DMS153 (cell line): ENCODE results near the gene HSPA13.
"Not testable (repeated sequence)": the region's sequence is repeated elsewhere in the genome, so short reads cannot be mapped to it uniquely, and the experiment has no call there.

ENCODE experiments used
- DNase-seq: peaks from one replicate; lab custom pipeline; 2025; lab: John Stamatoyannopoulos, UW

The HSPA13 gene, protein sequence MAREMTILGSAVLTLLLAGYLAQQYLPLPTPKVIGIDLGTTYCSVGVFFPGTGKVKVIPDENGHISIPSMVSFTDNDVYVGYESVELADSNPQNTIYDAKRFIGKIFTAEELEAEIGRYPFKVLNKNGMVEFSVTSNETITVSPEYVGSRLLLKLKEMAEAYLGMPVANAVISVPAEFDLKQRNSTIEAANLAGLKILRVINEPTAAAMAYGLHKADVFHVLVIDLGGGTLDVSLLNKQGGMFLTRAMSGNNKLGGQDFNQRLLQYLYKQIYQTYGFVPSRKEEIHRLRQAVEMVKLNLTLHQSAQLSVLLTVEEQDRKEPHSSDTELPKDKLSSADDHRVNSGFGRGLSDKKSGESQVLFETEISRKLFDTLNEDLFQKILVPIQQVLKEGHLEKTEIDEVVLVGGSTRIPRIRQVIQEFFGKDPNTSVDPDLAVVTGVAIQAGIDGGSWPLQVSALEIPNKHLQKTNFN

DNA sequence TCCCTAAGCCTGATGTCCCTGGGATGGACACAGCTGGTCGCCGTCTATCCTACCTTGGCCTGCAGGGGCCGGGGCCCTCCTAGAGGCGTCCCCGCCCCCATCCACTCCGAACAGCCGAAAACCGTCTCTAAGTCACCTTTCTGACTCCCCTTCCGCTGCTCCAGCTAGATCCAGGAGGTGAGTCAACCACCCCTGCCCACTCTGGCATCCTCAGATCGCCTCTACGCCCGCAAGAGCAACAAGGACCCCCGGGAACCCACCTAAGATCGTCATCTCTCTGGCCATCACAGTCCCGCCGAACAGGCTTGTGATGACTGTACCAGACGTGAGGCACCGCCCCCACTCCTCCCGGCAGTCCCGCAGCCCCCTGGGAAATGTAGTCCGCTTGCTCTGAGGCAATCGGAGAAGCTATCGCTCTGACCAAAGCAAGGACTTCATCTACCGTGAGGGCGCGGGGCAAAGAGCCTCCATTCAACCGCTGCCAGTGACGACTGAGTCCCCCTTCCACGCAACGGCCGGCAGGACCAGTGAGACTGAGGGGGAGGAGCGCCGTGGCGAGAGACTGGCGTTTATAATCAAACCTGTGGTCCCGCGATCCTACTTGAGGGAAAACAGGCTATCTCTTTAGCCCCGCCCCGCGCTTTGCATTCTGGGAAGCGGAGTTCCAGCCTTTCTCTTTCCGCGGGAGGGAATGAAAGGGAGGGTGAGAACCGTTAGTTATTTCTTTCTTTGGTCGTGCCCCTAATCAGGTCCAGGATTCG, at the start of gene HSPA13:
TSS of gene HSPA13 (minus strand) at position 312 of the 761 bp plus-strand sequence. CDS start at position 285, 27 bp downstream.
- peak; percentile 96 for DNase-seq

DNA sequence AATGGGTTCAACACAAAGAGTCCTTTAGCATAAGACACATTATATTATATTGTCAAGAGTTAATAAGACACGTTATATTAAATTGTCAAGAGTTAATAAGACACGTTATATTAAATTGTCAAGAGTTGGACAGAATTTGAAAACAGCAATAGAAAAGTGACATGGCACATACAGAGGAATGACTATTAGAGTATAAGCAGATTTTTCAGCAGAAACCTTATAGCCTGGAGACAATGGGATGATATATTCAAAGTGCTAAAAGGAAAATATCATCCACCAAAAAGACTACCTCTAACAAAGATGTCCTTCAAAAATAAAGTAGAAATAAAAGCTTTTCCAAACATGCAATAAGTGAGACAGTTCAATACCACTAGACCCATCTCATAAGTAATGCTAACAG, 36.0 kb upstream of the HSPA13 start:
- no peak for DNase-seq

DNA sequence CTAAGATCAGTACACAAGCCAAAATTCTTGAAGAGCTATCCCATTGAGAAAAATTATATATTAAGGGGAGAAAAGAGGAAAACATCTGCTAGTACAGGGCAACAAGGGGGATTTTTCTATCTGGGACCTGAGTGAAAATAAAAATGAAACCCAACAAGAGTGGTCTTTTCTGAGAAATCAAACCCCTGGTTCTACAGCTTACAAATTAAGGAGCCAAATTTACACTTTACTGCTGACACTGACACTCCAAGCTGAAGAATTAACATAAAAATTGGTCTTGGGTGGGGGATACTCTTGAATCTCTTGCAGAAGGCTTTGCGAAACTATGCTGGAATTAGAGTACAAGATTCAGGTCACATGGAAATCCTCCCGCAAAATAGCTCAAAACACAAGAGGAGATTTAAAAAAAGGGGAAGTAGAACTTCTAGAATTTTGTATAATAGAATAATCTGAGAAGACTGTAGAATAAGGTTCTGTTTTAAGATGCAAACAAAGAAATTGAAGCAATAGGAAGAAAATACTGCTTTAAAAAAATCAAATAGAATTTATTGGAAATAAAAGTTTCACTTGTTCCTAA, 32.1 kb upstream of the HSPA13 start:
- DNase-seq: no peak

DNA sequence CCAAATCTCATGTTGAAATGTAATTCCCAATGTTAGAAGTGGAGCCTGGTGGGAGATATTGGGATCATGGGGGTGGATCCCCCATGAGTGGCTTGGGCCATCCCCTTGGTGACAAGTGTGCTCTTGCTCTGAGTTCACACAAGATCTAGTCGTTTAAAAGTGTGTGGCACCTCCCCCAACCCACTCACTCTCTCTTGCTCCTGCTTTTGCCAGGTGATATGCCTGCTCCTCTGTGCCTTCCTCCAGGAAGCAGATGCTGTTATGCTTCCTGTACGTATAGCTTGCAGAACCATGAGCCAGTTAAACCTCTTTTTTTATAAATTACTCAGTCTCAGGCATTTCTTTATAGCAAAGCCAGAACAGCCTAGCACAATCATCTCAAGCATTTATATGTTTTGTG, 23.0 kb upstream of the HSPA13 start:
- no peak for DNase-seq

DNA sequence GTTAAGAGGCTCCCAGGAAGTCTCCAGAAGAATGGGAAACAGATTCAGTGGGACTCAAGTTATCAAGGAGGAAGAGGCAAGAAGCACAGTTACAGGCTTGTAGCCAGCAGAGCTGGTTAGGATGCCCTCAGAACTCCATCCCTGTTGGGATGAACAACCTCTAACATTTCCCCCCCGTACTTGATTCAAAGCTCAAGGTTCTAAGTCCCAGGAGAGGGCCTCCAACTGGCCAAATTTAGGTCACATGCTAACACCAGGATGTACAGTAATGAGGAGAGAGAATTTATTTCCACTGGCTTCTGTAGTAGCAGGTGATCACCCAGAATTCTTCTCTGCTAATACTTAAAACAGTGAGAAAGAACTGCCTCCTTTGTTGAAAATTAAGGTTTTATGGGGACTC, 22.3 kb upstream of the HSPA13 start:
- no peak for DNase-seq

DNA sequence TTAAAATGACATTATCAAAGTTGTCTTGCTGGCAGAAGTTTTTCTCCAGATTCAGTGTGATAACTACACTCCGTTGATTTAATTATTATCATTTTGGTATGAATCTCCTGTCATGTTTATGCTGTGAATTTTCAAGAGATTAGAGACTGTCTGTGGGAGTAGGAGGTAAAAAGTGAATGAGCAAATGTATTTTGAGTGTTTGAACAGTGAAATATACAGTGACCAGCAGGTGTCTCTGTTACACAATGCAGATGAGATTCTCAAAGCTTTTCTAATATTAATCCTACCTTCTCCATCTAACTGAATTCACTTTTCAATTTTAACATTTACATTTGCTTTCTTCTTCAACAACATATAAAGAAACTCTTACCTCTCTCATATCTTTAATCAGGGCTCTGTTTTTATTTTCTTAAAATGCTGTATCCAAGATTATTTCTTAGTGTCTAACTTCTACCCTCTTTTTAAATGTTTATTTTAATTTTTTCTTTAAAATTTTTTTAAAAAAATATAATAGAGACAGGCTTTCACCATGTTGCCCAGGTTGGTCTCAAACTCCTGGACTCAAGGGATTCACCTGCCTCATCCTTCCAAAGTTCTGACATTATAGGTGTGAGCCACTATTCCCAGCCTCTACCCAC, 20.9 kb upstream of the HSPA13 start:
- no peak for DNase-seq

DNA sequence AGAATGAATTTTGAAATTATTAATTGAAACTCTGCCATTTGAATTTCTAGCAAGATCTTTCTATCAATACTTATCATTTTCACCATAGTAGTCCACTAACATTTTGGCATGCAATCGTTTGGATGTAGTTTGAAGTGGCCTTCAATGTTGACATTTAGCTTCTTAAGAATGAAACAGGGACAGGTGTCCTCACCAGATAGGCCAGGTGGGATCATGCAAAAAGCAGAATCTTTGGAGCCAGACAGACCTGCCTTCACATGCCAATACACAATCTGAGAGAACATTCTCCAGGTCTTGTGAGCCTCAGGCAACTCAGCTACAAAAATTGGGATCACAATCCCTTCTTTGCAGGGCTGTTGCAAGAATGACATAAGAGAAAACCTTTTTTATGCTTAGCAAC, 18.3 kb upstream of the HSPA13 start:
- DNase-seq: no peak

DNA sequence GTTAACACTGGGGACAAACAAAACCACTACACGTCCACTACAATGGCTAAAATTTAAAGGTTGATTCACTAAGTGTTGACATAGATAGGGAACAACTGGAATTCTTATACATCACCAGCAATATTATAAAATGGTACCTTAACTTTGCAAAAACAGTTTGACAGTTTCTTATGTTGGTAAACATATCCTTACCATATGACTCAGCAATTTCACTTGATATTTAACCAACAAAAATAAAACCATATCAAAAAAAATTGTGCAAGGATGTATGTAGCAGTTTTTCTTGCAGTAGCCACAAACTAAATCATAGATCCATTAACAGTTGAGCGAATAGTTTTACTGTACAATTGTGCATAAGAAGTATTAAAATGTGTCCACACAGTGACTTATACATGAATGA, 5.3 kb upstream of the HSPA13 start:
- no peak for DNase-seq

DNA sequence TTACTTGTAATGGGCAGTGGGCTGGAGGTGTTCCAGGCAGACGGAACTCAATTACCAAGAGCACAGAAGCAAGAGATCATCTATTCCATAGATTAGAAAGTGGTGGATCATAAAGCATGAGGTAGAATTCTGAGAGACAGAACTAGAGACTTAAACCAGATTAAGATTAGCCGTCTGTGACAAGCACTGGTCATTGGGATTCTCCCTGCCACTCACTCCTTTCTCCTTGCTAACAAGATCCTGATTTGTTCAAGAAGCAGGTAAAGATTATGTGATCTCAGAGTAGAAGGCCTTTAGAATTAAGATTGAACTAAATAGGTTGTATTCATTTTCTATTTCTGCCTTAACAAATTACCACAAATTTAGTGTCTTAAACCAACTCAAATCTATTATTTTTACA, 1.5 kb upstream of the HSPA13 start:
- no peak for DNase-seq

DNA sequence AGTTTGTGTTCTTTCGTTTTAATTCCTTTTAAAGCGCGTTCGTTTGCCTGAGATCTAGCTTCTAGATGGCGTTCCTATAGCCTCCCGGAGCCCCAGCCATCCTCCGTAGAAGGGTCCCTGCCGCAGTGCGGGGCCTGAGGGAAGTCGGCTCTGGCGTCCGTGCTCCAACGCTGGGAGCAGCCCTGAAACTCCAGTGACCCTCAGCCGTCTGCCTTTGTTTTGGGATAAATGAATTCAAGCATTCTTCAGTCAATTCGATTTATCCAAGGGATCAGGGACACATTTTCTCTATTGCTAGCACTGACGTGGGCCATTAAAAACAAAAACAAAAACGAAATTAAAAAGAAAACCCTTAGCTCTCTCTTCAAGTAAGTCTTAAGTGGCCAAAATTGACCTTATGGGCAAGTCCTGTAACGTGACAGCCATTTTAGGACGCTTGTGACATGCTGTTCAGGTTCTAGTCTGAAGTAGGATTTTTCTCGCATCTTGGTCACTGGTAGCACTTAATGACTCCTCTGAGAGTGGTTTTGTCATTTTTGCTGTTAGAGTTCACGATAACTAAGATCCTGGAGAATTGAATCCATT, 742 bp upstream of the HSPA13 start:
- no peak for DNase-seq

DNA sequence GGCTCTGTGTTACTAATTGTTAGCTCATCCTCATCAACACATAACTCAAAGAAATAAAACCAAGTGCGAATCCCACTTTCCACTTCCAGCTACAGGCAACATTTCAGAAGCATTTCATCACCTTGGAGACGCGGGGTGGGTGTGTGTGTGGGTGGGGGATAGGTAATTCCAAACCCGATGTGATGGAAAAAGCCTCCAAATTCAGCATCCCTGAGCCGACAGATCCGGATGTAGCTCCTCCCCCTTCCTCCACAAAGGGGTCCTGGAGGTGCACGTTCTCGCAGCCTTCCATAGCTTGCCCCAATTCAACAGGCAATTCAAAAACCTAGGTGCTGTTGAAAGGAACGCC, 486 bp downstream of the HSPA13 start:
- DNase-seq: no peak

DNA sequence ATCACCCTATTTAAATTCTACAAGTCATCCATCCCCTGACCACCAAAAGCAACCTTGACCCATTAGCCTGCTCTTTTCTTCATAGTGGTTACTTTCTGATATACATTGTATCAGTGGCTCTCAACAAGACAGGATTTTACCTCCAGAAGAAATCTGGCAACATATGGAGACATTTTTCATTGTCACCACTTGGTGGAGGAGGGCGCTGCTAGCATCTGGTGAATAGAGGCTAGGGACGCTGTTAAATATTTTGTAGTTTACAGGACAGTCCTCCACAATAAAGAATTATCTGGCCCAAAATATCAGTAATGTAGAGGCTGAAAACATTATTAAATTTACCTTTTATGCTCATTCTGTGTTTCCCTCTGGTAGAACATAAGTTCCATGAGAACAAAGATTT, 6.1 kb downstream of the HSPA13 start:
- no peak for DNase-seq

DNA sequence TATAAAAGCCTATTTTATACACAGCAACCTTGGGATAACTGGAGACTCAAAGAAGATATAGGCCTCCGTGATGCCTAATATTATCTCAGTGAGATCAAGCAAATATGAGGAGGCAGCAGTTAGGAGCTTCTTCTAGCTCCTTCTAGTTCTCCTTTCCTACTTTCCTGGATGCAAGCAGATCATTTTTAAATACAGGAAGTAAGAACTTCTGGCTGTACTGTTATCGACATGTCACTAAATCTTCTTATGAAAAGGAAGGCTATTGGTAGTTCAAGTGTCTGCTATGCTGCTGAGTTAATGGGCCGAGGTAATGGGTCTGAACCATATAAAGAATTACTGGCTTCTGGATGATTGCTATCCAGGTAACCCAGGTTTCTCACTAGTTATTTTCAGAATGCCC, 15.9 kb downstream of the HSPA13 start:
- DNase-seq: no peak

DNA sequence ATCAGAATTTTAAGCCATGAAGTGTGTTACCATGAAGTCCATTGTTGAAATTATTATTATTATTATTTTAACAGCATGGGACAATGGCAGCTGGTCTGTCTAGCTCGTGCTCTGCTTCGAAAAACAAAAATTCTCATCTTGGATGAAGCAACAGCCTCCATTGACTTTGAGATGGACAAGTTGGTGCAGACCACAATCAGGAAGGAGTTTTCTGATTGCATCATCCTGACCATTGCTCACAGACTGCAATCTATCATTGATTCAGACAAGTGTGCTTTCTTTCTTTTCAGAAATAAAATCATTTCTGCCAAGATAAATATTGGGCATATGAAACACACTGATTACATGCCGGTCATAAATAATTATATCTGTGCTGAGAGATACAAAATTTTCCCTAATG, 21.0 kb downstream of the HSPA13 start:
- no peak for DNase-seq

DNA sequence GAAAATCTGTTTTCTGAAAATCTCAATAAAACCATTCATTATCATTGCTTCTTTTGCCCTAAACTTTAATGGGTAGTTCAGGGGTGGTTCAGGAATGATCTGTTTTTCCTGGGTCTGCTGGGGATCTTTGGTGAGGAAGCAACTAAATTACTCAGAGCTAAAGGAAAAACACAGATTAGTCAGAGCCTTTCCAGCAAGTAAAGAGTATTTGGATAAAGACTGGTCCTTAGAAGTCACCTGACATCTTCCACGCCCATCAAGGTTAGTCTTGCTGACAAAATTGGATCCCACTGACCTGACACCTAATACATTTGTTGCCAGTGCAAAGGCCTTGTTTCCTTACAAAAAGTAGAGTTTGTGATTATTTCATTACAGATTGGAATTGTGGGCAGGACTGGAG, 24.2 kb downstream of the HSPA13 start:
- DNase-seq: no peak

DNA sequence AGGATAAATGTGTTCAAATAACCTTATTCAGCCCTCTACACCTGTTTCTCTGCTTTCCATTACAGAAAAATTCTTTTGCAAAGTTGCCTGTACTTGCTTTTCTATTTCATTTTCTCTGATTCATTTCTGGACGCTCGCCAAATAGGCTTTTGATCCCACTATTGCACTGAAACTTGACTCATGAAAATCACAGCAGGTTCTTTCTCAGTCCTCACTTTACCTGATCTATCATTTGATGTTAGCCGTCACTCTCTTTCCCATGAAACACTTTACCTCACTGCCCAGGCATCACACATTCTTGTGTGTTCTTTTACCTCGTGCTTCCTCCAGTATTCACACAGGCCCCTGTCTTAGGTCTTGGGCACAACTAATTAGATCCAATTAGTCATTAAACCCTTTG, 26.2 kb downstream of the HSPA13 start:
- DNase-seq: no peak

DNA sequence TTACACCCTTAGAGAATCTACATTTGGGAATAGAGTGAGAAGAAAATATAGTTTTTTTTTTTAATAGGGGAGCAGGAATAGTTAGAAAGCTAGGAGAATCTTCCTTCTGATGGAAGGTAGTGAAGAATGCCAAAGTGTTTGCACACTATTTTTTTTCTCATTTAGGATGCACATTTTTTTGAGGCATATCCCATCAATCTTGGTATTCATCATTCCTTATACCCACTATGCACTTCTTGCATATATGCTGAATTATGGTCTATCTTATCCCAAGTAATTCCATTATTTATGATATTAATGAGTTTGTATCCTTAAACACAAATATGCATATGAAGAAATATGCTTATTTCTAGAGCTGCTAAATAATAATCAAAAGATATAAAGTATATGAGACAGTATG, 28.4 kb downstream of the HSPA13 start:
- DNase-seq: no peak

DNA sequence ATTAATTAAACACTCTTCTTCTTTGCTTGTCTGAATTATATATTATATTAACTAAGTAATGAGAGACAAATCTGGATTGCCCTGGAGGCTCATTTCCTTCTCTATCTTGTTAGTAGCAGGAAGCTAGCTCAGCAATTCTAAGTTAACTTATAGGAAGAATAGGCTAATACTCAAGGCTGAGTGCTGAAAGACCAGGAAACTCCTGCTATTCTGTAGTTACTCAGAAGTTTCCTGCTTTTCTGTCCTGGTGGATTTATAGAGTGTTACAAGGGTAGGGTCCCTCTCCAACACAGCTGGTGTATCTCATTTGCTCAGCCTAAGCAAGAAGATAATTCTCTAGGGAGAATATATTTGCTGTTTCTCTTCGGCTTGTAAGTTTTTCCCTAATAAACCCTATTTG, 29.2 kb downstream of the HSPA13 start:
- no peak for DNase-seq

DNA sequence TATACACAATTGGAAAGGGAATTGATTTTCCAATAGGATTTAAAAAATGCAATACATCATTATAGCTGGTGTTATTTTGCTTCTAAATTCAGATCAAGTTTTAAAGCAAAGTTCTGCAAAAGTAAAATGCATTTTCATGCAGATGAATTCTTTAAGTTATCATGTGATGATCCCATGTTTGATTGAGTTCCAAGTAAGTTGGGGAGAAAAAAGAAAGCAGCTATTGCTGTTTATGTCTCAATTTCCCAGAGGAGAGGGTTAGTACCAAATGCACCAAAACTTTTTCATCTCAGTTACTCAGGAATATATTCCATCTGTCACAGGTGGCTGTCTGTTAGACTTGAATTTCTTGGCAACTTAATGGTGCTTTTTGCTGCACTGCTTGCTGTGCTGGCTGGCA, 29.7 kb downstream of the HSPA13 start:
- DNase-seq: no peak

DNA sequence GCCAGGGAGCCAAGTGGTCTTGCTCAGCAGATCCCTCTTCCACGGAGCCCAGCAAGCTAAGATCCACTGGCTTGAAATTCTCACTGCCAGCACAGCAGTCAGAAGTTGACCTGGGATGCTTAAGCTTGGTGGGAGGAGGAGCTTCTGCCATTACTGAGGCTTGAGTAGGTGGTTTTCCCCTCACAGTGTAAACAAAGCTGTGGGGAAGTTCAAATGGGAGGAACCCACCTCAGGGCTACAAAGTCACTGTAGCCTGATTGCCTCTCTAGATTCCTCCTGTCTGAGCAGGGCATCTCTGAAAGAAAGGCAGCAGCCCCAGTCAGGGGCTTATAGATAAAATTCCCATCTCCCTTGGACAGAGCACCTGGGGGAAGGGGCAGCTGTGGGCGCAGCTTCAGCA, 55.6 kb downstream of the HSPA13 start:
- DNase-seq: not testable (repeated sequence)

DNA sequence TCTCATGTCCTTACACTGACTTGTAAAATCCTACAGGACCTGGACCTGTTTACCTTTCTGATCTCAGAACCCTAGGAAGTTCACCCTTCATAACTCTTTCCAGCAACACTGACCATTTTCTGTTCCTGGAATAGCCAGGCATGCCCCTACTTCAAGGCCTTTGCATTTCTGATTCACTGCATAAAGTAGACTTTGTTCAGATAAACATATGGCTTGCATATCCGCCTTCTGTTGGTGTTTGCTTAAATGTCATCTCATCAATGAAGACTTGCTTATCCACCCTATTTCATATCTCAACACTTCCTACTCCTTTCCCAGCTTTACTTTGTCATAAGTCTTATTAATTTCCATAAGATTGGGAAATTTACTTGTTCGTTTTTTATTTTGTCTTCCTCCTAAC, 57.4 kb downstream of the HSPA13 start:
- no peak for DNase-seq
